ENCODE measurements around the gene ACER3.

ACER3 gene

GRCh38 chr11:76984743-76985142 lies 124.0 kb downstream of the ACER3 start:
- no peak for TF ChIP-seq CTCF (IDR thresholded peaks at IDR 0.05; ENCODE audit: low read depth, low read length)
- H3K4me3 ChIP-seq (ENCODE audit: low read depth, low read length): no peak overlapping the region

GRCh38 chr11:76987203-76987602 lies 126.5 kb downstream of the ACER3 start:
- TF ChIP-seq CTCF (IDR thresholded peaks at IDR 0.05; ENCODE audit: low read depth, low read length): no peak
- no peak overlapping the region for H3K4me3 ChIP-seq (ENCODE audit: low read depth, low read length)

GRCh38 chr11:76990628-76991027 lies 129.9 kb downstream of the ACER3 start:
- no peak for TF ChIP-seq CTCF (IDR thresholded peaks at IDR 0.05; ENCODE audit: low read depth, low read length)
- no peak overlapping the region for H3K4me3 ChIP-seq (ENCODE audit: low read depth, low read length)

- H3K4me3 ChIP-seq (ENCODE audit: low read depth, low read length): no peak overlapping the region
- TF ChIP-seq CTCF (IDR thresholded peaks at IDR 0.05; ENCODE audit: low read depth, low read length): no peak
Measured at GRCh38 chr11:76995081-76995576, 134.4 kb downstream of the ACER3 start.

GRCh38 chr11:76997512-76997911 lies 136.8 kb downstream of the ACER3 start:
- no peak for TF ChIP-seq CTCF (IDR thresholded peaks at IDR 0.05; ENCODE audit: low read depth, low read length)

GRCh38 chr11:76999597-76999996 lies 138.9 kb downstream of the ACER3 start:
- TF ChIP-seq CTCF (IDR thresholded peaks at IDR 0.05; ENCODE audit: low read depth, low read length): no peak
- H3K4me3 ChIP-seq (ENCODE audit: low read depth, low read length): no peak overlapping the region

More at GRCh38 chr11:76997512-76997911, 136.8 kb downstream of the ACER3 start:
- no peak overlapping the region for H3K4me3 ChIP-seq (ENCODE audit: low read depth, low read length)

- no peak overlapping the region for H3K4me3 ChIP-seq (ENCODE audit: low read depth, low read length)
- no peak for TF ChIP-seq CTCF (IDR thresholded peaks at IDR 0.05; ENCODE audit: low read depth, low read length)
Measured at GRCh38 chr11:77001613-77002012, 140.9 kb downstream of the ACER3 start.
